Skeletal muscle cell (primary cell): ENCODE measurements around the gene AFAP1.

ENCODE experiments used
- DNase-seq: peaks from one replicate; pipeline ENCODE4 v3.0.0-alpha.2; 2010; ENCODE audit warnings: low read depth
- H3K4me3 ChIP-seq: 2 replicates; pipeline ENCODE4 v1.5.1; 2011; ENCODE audit warnings: low read depth, mild to moderate bottlenecking, control low read depth, low read length, moderate library complexity

Gene AFAP1

GRCh38 chr4:7801641-7802040, 138.0 kb downstream of the AFAP1 start:
- H3K4me3 ChIP-seq, result no peak overlapping the region
- DNase-seq, result no peak

- DNase-seq, result no peak
- H3K4me3 ChIP-seq, result no peak overlapping the region
These were observed 138.7 kb downstream of the AFAP1 start for GRCh38 chr4:7801001-7801400.

DNA sequence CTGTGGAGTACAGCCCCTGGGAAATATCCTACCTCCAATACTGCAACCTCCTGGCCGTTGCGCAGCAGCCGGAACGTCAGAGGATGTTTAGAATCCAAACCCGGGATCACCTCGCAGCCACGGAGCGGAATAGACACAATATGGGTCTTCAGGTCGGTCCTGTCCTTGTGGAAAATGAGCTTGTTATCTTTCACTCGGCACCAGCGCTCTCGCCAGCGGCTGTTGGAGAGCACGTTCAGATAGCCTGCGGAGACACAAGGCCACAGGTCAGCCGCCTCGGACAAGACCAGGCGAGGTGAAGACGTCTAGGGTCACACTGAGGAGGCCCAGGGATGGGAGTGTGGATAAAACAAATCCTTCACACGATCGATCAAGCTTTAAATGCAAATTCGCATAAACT, 139.3 kb downstream of the AFAP1 start:
- no peak for DNase-seq
- no peak overlapping the region for H3K4me3 ChIP-seq

DNA sequence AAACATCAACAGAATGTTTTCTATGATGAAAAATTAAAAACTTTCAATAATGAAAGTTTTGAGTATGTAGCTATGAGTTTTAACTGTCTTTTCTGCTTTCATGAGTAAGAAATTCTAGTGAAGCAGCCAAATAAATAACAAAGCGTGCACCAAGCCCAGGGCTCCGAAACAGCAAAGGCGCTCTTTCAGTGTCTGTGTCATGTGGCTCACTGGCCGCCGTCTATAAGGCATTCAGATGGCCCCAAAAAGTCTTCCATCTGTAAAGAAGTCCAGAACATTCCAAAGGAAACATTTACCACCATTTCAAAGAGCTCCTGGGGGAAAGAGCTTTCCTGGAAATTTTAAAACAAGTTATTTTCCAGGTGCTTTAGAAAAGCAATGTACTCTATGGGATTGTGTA, 139.9 kb downstream of the AFAP1 start:
- DNase-seq, result no peak
- H3K4me3 ChIP-seq, result no peak overlapping the region

DNA sequence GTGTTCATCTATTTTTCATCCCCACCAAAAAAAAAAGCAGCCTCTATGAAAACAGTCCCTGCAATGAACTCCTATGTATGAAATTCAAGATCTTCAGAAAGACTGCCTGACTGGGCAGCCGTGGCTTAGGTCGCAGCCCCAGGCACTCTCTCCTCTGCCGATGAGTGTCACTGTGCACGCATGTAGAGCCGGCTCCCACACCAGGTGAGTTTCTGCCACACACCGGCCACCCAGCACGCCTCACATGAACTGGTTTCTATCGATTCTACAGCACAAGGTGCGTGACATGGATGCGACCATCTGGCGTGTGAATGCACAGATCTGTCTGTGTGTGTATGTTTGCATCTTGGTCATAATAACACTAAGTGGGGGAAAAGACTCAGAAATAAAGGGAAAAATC, 140.4 kb downstream of the AFAP1 start:
- no peak for DNase-seq
- H3K4me3 ChIP-seq, result no peak overlapping the region

DNA sequence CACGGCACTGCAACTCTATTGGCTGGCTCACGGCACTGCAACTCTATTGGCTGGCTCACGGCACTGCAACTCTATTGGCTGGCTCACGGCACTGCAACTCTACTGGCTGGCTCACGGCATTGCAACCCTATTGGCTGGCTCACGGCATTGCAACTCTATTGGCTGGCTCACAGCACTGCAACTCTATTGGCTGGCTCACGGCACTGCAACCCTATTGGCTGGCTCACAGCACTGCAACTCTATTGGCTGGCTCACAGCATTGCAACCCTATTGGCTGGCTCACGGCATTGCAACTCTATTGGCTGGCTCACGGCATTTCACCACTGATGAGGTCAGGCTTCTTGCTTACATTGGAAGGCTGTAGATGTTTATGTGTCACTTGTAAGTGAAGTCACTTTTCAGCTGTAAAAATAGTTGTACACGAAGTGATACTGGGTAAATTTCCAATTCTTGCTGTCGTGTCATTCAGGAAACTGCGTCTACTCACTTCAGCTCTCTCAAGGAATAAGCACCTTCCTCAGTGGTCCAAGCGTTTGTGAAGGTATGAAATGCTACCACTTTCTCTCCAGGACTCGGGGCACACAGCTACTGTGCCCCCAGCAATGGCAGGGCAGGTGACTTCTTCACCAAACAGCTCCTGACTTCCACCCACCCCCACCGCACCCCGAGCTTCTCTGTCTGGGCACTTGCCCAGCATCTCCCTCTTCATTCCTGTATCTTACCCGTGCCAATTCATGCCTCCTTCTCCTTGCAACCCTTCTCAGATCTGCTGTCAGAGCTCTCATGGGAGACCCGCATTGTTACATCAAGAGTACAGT, 141.3 kb downstream of the AFAP1 start:
- DNase-seq, result no peak

DNA sequence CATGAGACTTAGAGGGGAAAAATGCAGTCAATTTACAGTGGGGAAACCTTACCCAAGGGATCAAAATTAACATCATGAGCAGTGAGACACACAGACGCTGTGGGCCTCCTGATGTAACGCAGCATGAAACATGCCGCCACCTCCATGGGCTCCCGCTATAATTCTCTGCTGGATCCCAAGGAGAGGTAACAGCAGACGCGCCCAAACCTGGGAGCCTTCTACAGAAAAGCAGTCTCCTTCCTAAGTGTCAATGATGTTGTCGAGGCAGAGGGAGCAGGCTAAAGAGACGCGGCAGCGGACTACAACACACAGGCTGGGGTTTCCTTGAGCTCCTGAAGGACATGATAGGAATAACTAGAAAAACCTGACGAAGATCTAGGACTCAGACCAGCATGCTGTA, 142.3 kb downstream of the AFAP1 start:
- H3K4me3 ChIP-seq, result no peak overlapping the region
- no peak for DNase-seq

More for the DNA sequence above, 141.3 kb downstream of the AFAP1 start:
- H3K4me3 ChIP-seq, result no peak overlapping the region

GRCh38 chr4:7795983-7796382, 143.7 kb downstream of the AFAP1 start:
- H3K4me3 ChIP-seq, result no peak overlapping the region
- DNase-seq, result no peak

GRCh38 chr4:7793186-7793585, 146.5 kb downstream of the AFAP1 start:
- no peak for DNase-seq
- H3K4me3 ChIP-seq, result no peak overlapping the region

- no peak overlapping the region for H3K4me3 ChIP-seq
- no peak for DNase-seq
These were observed 147.0 kb downstream of the AFAP1 start for GRCh38 chr4:7792616-7793015.

GRCh38 chr4:7790999-7791398, 148.7 kb downstream of the AFAP1 start:
- H3K4me3 ChIP-seq, result no peak overlapping the region
- DNase-seq, result no peak

DNA sequence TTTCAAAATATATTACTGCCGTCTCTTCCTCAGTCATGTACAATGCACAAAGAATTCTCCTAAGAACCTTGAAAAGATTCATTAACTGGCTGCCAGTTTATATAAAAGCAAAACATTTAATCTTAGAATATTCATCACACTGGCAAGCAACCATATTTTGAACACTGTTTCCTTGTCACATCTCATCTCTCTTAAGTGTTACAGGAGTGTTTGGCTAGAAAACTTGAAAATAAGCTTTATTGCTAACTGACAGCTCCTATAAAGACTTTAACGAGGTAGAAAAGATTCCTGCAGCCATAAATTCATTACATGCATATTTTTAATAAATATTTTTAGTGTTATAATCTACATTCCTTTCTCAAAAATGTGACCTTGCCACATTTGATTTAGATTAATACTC, 149.6 kb downstream of the AFAP1 start:
- no peak for DNase-seq
- H3K4me3 ChIP-seq, result no peak overlapping the region

DNA sequence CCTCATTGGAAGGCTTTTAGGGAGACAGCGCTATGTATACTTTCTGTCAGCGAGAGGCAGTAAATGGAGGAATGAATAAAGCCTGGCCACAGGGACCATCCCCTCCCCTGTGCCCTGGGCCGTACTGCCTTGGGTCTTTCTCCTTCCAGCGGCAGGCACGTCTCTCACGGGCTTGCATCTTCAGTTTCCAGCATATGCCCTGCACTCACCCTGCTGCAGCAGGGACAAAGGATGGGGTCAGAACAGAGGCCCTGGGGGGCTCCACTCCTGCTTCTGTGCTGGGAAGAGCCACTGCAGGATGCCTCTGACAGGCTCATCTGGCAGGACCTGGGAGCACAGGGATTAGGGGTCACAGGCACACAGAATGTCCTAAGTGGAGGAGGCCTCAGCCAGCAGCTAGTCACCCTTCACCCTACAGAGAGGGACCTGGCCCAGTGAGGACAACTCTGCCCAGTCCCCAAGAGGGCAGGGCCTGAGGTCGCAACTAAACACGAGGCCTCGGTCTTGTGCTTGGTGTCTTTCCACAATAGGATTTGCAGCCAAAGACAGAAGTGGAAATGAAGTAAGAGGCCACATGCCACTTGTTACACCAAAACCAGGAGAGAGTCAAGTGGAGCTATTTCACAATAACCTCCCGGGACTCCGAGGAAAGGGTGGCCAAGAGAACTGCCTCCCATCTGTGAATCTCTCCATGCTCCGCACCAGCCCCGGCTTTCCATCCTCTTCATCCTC, 150.8 kb downstream of the AFAP1 start:
- no peak overlapping the region for H3K4me3 ChIP-seq
- no peak for DNase-seq

- DNase-seq, result no peak
- no peak overlapping the region for H3K4me3 ChIP-seq
These were observed 151.5 kb downstream of the AFAP1 start for GRCh38 chr4:7788193-7788592.

- no peak overlapping the region for H3K4me3 ChIP-seq
- DNase-seq, result no peak
These were observed 151.9 kb downstream of the AFAP1 start for GRCh38 chr4:7787681-7788141.

GRCh38 chr4:7787067-7787466, 152.6 kb downstream of the AFAP1 start:
- H3K4me3 ChIP-seq, result no peak overlapping the region
- DNase-seq, result no peak

DNA sequence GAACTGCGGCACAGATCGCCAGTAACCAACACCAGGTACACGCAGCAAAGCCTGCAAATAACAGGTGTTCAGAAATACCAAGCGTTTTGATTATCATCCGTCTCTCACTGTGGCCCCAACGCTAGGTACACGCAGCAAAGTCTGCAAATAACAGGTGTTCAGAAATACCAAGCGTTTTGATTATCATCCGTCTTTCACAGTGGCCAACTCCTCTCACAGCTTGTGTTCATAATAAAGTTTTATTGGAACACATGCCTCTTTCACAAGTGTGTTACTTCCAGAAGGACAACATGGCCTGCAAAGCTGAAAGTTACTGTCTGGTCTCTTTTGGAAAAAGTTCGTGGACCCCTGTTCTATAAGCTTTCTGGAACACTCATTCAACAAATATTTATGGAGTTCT, 153.1 kb downstream of the AFAP1 start:
- no peak for DNase-seq
- no peak overlapping the region for H3K4me3 ChIP-seq

DNA sequence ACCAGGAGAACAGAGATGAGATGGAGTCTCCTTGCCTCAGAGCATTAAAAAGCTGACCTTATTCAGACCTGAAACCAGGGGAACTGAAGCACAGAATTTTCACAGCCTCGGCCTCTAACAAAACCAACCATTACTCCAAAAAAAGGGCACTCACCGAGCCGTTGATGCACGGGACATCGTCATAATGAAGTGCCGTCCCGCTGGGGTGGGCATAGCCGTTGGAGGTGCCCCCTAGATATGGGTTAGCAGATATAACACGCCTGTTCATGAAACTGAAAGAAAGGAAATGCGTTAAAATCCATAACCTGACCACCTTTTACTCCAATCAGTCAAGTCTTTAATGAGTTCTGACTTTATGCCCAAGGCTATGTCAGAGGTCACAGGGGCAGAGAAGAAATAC, 153.6 kb downstream of the AFAP1 start:
- no peak overlapping the region for H3K4me3 ChIP-seq
- DNase-seq, result no peak

DNA sequence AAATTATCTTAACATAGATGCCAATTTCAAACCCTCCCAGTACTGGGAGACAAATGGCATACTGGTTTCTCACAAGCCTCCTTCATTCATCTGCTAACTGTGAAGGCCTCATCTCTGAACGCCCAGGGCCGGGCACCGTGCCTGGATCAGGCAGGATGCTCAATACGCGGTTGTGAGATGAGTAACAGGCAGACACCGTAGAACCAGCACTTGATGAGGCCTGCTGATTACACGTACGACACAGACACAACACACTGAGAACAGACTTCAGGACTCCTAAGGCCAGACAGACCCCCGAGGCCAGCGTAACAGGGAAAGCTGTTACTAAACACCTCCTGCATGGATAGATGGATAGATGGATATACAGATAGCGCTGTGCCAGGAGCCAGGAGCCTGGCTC, 154.6 kb downstream of the AFAP1 start:
- H3K4me3 ChIP-seq, result no peak overlapping the region
- DNase-seq, result no peak

- H3K4me3 ChIP-seq, result no peak overlapping the region
- no peak for DNase-seq
These were observed 155.4 kb downstream of the AFAP1 start for GRCh38 chr4:7784131-7784870.
